CD14-positive monocyte (primary cell): ENCODE results near the gene PNMA6F. TPM values are rescaled to one million over a fixed set of nuclear protein-coding genes. Genes with fewer than 3 reads are reported as not detected.

Experiments used
- DNase-seq, 3 donors: peaks; one replicate each; pipeline ENCODE4 v3.0.0-alpha.2; 2011 to 2022
- H2AFZ ChIP-seq: 2 replicates; pipeline ENCODE4 v1.6.0; 2012; ENCODE audit warnings: mild to moderate bottlenecking, low read depth, low read length, inconsistent platforms; ENCODE audit not compliant: insufficient read depth, poor library complexity, severe bottlenecking
- H3K27ac ChIP-seq, 2 donors: 1 replicate in 1 of 2; 2 replicates in 1 of 2; pipeline ENCODE4 v1.5.1; 2012 to 2013; ENCODE audit warnings: low read length in 2 of 2, control low read depth in 1 of 2, inconsistent platforms in 1 of 2, low read depth in 1 of 2, mild to moderate bottlenecking in 1 of 2
- H3K27me3 ChIP-seq, 2 donors: one replicate each; pipeline versions ENCODE4 v1.6.0 to v1.6.1; 2011 to 2013; ENCODE audit warnings: low read length in 2 of 2; ENCODE audit not compliant: control insufficient read depth in 2 of 2, insufficient read depth in 2 of 2
- H3K36me3 ChIP-seq, 2 donors: replicated peaks in 1 of 2; 1 replicate in 1 of 2; 2 replicates in 1 of 2; pipeline versions ENCODE4 v1.5.1 to v1.6.1; 2012 to 2013; ENCODE audit warnings: low read length in 2 of 2, control low read depth in 1 of 2, inconsistent platforms in 1 of 2, mild to moderate bottlenecking in 1 of 2; ENCODE audit not compliant: insufficient read depth in 2 of 2, control insufficient read depth in 1 of 2
- H3K4me1 ChIP-seq, 2 donors: 1 replicate in 1 of 2; 2 replicates in 1 of 2; pipeline versions ENCODE4 v1.5.1 to v1.6.1; 2012 to 2013; ENCODE audit warnings: low read length in 2 of 2, control low read depth in 1 of 2, inconsistent platforms in 1 of 2, mild to moderate bottlenecking in 1 of 2, moderate library complexity in 1 of 2; ENCODE audit not compliant: insufficient read depth in 2 of 2, control insufficient read depth in 1 of 2
- H3K4me2 ChIP-seq: replicated peaks from 2 replicates; pipeline ENCODE3; 2012; ENCODE audit warnings: low read length, moderate library complexity, mild to moderate bottlenecking; ENCODE audit not compliant: poor library complexity, severe bottlenecking; ENCODE audit errors: extremely low read depth
- H3K4me3 ChIP-seq, 3 experiments: fragments of 200-600 bp in 1 of 3; sonication (generic) in 1 of 3; replicated peaks in 1 of 3; 1 replicate in 2 of 3; 2 replicates in 1 of 3; pipeline ENCODE4 v1.5.1; 2011 to 2013; ENCODE audit warnings: low read length in 3 of 3, mild to moderate bottlenecking in 3 of 3, control low read depth in 2 of 3, low read depth in 2 of 3, inconsistent platforms in 1 of 3, moderate library complexity in 1 of 3
- H3K79me2 ChIP-seq: 2 replicates; pipeline ENCODE4 v1.6.0; 2012; ENCODE audit warnings: mild to moderate bottlenecking, control low read depth, inconsistent platforms, low read length, moderate library complexity; ENCODE audit not compliant: insufficient read depth
- H3K9ac ChIP-seq: 2 replicates; pipeline ENCODE4 v1.6.0; 2017; ENCODE audit warnings: low read length, mild to moderate bottlenecking; ENCODE audit not compliant: insufficient read depth, poor library complexity, severe bottlenecking
- H3K9me3 ChIP-seq, 2 donors: replicated peaks in 1 of 2; 1 replicate in 1 of 2; 2 replicates in 1 of 2; pipeline versions ENCODE4 v1.5.1 to v1.6.1; 2012 to 2013; ENCODE audit warnings: low read length in 2 of 2, control low read depth in 1 of 2; ENCODE audit not compliant: control insufficient read depth in 1 of 2, insufficient read depth in 1 of 2
- H4K20me1 ChIP-seq: 2 replicates; pipeline ENCODE4 v1.6.0; 2012; ENCODE audit warnings: mild to moderate bottlenecking, low read length, control low read depth, moderate library complexity; ENCODE audit not compliant: insufficient read depth
- H3K27ac Mint-ChIP-seq, 7 donors: one replicate each; pipeline ENCODE4 v1.8.0; 2020; ENCODE audit warnings: mild to moderate bottlenecking in 7 of 7, mixed read lengths in 7 of 7, moderate library complexity in 6 of 7, inconsistent platforms in 2 of 7
- H3K27me3 Mint-ChIP-seq, 3 donors: one replicate each; pipeline ENCODE4 v1.8.0; 2021 to 2022; ENCODE audit warnings: low read depth in 3 of 3, mild to moderate bottlenecking in 3 of 3, mixed read lengths in 3 of 3, moderate library complexity in 3 of 3, inconsistent platforms in 1 of 3
- H3K36me3 Mint-ChIP-seq, 2 donors: one replicate each; pipeline ENCODE4 v1.8.0; 2020; ENCODE audit warnings: mixed read lengths in 2 of 2, inconsistent platforms in 1 of 2, mild to moderate bottlenecking in 1 of 2
- H3K4me1 Mint-ChIP-seq: one replicate; pipeline ENCODE4 v1.8.0; 2020; ENCODE audit warnings: mild to moderate bottlenecking, mixed read lengths
- H3K4me3 Mint-ChIP-seq, 2 donors: one replicate each; pipeline ENCODE4 v1.8.0; 2020; ENCODE audit warnings: mild to moderate bottlenecking in 2 of 2, mixed read lengths in 2 of 2, moderate library complexity in 1 of 2
- H3K9me3 Mint-ChIP-seq, 7 donors: one replicate each; pipeline ENCODE4 v1.8.0; 2020 to 2022; ENCODE audit warnings: mixed read lengths in 7 of 7, mild to moderate bottlenecking in 6 of 7, moderate library complexity in 6 of 7, inconsistent platforms in 2 of 7
- CTCF ChIP-seq: fragments of 200-600 bp; IDR thresholded peaks from one replicate; pipeline ENCODE4 v1.8.0; 2022; ENCODE audit warnings: antibody characterized with exemption, mild to moderate bottlenecking
- WGBS: methylation state at CpG from one replicate; pipeline ENCODE4 v1.1.5; 2013; ENCODE audit warnings: missing lambda C conversion rate; ENCODE audit not compliant: insufficient coverage; 5-methylcytosine and 5-hydroxymethylcytosine counted together
- intact Hi-C, 2 donors: fragments of 100-400 bp; cut with micrococcal nuclease; formaldehyde crosslinking; loops; one replicate each; pipeline versions ENCODE4 v1.15.0 to v1.15.1; 2023
- polyA plus RNA-seq, 3 donors: library from polyadenylated mRNA; depleted of rRNA in 1 of 3; unstranded in 2 of 3; stranded (reverse) in 1 of 3; fragments of 300-500 nt in 2 of 3; fragments of >200 nt in 1 of 3; fragmentation: Illumina TruSeq in 2 of 3; gene quantifications; 1 replicate in 2 of 3; 2 replicates in 1 of 3; pipeline ENCODE4 v1.2.3, GENCODE V29; 2012 to 2021

The PNMA6F gene
- polyA plus RNA-seq, 3 donors = not detected

- Mint-ChIP-seq H3K27me3 (peaks cover 3 to 10% (median 9%) of the 10 kb centered on the region in 3 donors), H3K9me3 (peaks cover 4 to 24% (median 20%) of the 10 kb centered on the region in 7 donors), H3K4me1 (no peaks in the 10 kb centered on the region), H3K36me3 (no peaks in the 10 kb centered on the region), H3K4me3 (no peak overlapping the region), H3K27ac (peak overlapping the region in 1 of 7 donors; percentile 71)
- H3K27me3 ChIP-seq = peaks cover 2 to 3% of the 10 kb centered on the region in 2 donors
- no peak for TF ChIP-seq CTCF
- no CpG with 5 or more reads among the region's 2 CpGs for WGBS
- H3K79me2 ChIP-seq = no peaks in the 10 kb centered on the region
- no peak overlapping the region for H3K4me3 ChIP-seq
- no peaks in the 10 kb centered on the region for H3K36me3 ChIP-seq
- H3K9ac ChIP-seq = no peak overlapping the region
- no peaks in the 10 kb centered on the region for H4K20me1 ChIP-seq
- no peaks in the 10 kb centered on the region for H3K4me1 ChIP-seq
- peaks cover 11 to 20% of the 10 kb centered on the region in 2 donors for H3K9me3 ChIP-seq
- DNase-seq = no peak
- H3K4me2 ChIP-seq = no peak overlapping the region
- no peak overlapping the region for H2AFZ ChIP-seq
- no peak overlapping the region for H3K27ac ChIP-seq
- intact Hi-C loops = no loop called here
Observed at GRCh38 chrX:153361781-153362397, 40.3 kb upstream of the PNMA6F start.

- no CpG with 5 or more reads among the region's 1 CpG for WGBS
- H3K4me2 ChIP-seq = no peak overlapping the region
- H4K20me1 ChIP-seq = no peaks in the 10 kb centered on the region
- H3K27ac Mint-ChIP-seq = no peak overlapping the region
- H3K27me3 Mint-ChIP-seq = peaks cover 1 to 11% (median 4%) of the 10 kb centered on the region in 3 donors
- no peak overlapping the region for H3K4me3 ChIP-seq
- H2AFZ ChIP-seq = no peak overlapping the region
- no peaks in the 10 kb centered on the region for H3K4me1 Mint-ChIP-seq
- DNase-seq = no peak
- H3K27ac ChIP-seq = no peak overlapping the region
- H3K27me3 ChIP-seq = peaks cover 0 to 3% of the 10 kb centered on the region in 2 donors
- no peaks in the 10 kb centered on the region for H3K36me3 Mint-ChIP-seq
- no peaks in the 10 kb centered on the region for H3K4me1 ChIP-seq
- H3K79me2 ChIP-seq = no peaks in the 10 kb centered on the region
- no peaks in the 10 kb centered on the region for H3K36me3 ChIP-seq
- peaks cover 4 to 35% (median 28%) of the 10 kb centered on the region in 7 donors for H3K9me3 Mint-ChIP-seq
- intact Hi-C loops = no loop called here
- TF ChIP-seq CTCF = no peak
- H3K4me3 Mint-ChIP-seq = no peak overlapping the region
- peaks cover 16 to 31% of the 10 kb centered on the region in 2 donors for H3K9me3 ChIP-seq
- H3K9ac ChIP-seq = no peak overlapping the region
Observed at GRCh38 chrX:153357877-153358276, 36.3 kb upstream of the PNMA6F start.
